Muscle layer of duodenum (tissue), 2 donors: ENCODE data around the gene KCNC3.

ENCODE experiments used
- H3K27ac ChIP-seq: one replicate; pipeline ENCODE4 v1.7.0; 2013; ENCODE audit warnings: mild to moderate bottlenecking, low read length
- H3K27me3 ChIP-seq: one replicate; pipeline ENCODE4 v1.7.0; 2013; ENCODE audit warnings: low read depth, mild to moderate bottlenecking, control low read depth, low read length
- H3K36me3 ChIP-seq, 2 donors: one replicate each; pipeline ENCODE4 v1.7.0; 2013; ENCODE audit warnings: low read length in 2 of 2, control low read depth in 1 of 2, mild to moderate bottlenecking in 1 of 2; ENCODE audit not compliant: insufficient read depth in 2 of 2, control insufficient read depth in 1 of 2
- H3K4me1 ChIP-seq, 2 donors: one replicate each; pipeline ENCODE4 v1.7.0; 2013; ENCODE audit warnings: low read length in 2 of 2, mild to moderate bottlenecking in 2 of 2, control low read depth in 1 of 2, moderate library complexity in 1 of 2; ENCODE audit not compliant: insufficient read depth in 2 of 2, control insufficient read depth in 1 of 2
- H3K4me3 ChIP-seq, 2 donors: one replicate each; pipeline ENCODE4 v1.7.0; 2013; ENCODE audit warnings: low read length in 2 of 2, low read depth in 1 of 2, mild to moderate bottlenecking in 1 of 2
- H3K9me3 ChIP-seq, 2 donors: one replicate each; pipeline ENCODE4 v1.7.0; 2013; ENCODE audit warnings: low read length in 2 of 2, control low read depth in 1 of 2, mild to moderate bottlenecking in 1 of 2; ENCODE audit not compliant: control insufficient read depth in 1 of 2
- donor health status: healthy.

Gene KCNC3

DNA sequence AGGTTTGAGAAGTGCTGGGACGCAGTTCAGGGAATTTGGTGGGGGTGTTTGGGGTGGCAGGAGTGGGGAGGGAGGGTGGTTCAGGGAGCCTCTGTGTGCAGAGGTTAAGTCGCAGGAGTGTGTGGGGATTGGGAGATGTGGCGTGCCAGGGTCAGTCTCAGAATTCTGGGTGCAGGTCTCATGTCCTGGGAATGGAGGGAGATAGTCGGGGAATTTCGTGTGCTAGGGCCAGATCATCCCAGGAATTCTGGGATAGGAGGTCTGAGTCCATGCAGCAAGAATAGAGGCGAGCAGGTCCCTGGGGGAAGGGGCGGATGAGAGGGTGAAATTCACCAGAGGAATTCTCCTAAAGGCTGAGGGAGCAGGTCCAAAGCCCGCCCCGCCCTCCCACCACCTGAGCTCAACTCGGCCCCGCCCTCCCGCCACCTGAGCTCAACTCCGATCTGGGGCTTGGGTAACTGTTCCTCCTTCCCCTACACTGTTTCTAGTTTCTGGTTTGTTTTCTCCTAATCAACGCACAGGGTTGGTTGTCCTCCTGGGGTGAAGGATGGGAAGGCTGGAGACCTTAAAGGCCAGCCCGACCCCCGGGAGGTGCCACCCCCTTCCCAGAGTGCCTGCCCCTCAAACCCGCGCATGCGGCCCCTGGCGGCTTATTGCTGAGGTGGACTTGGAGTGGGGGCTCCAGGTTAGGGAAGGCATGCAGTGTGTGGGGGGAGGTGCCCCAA, 15.2 kb downstream of the KCNC3 start:
- Histone ChIP-seq H3K9me3 (no peaks in the 10 kb centered on the region), H3K27me3 (peaks cover 15% of the 10 kb centered on the region), H3K4me1 (no peaks in the 10 kb centered on the region), H3K27ac (no peak overlapping the region), H3K4me3 (no peak overlapping the region), H3K36me3 (no peaks in the 10 kb centered on the region)

DNA sequence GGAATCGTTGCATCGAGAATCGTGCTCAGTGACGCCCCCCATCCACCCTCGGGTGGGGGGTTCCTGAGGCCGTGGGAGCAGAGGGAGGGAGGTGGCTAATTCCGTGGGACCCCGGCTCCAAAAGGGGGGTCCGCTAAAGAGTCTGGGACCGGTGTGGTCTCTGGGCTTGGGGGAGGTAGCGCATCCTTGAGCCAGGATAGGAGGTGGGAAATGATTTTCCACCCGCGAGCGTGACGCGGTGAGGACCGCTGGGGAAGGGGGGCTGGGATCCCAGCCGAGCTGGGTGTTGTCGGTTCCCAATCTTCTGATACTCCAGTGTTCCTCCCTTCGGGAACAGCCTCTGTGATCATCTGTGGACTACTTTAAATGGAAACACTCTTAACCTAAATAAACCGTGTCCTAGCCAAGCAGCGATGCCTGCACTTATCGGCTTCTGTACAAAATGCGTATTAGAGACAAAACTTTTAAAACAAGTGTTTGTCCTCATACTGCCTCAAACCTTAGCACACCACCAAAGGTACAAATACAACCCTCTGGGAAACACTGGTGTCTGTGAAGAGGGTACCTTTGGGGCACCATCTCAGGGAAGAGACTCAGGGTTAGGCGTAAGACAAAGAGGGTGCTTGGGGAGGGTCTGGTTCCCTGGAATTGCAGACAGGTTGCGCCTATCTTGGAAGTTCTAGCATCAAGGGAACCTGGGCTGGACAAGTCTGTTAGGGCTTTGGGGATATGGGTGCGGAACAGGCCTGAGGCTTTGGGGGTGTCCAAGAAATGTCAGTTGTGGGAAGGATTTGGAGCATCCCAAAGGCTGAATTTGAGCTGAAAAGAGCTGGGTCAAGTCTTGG, 16.0 kb downstream of the KCNC3 start:
- H3K27me3 ChIP-seq = peaks cover 15% of the 10 kb centered on the region
- H3K36me3 ChIP-seq = no peaks in the 10 kb centered on the region
- H3K4me1 ChIP-seq = no peaks in the 10 kb centered on the region
- H3K9me3 ChIP-seq = peaks cover 0 to 3% of the 10 kb centered on the region in 2 donors
- H3K4me3 ChIP-seq = no peak overlapping the region
- no peak overlapping the region for H3K27ac ChIP-seq

DNA sequence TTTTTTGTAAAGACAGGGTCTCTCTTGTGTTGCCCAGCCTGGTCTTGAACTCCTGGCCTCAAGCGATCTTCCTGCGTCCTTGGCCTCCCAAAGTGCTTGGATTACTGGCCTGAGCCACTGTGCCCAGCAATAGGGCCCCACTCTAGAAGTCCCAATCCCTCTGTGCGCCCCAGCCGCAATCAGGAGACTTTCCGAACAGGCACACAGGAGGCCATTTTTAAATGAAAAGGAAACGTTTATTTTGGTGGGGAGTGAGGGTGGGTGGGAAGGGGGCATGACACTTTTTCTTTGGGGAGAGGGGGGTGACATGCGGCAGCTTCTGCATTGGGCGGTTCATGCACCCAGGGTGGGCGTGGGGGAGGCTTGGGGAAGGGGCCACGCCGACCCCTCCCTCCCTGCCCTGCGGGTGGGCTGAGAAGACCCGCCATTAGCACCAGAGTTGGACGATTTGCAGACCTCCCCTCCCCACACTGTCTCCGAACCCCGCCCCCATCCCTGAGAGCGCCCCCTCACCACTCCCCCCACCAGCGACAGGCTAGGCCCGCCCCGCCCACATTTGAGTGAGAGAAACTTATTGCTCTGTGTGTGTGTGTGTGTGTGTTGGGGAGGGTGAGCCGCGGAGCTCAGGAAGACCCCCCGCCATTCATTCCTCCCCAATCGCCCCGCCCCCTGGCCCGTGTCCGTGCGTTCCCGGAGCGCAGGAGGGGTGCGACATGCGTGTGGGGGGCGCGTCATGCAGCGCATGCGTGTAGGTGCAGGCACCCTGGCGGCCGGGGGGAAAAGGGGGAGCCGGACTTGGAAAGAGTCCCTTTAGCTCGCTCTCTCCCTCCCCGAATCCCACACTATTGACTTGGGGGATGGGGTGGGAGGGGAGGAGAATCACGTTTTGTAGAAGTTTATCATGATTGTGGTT, 17.2 kb downstream of the KCNC3 start:
- H3K27me3 ChIP-seq = peaks cover 15% of the 10 kb centered on the region

DNA sequence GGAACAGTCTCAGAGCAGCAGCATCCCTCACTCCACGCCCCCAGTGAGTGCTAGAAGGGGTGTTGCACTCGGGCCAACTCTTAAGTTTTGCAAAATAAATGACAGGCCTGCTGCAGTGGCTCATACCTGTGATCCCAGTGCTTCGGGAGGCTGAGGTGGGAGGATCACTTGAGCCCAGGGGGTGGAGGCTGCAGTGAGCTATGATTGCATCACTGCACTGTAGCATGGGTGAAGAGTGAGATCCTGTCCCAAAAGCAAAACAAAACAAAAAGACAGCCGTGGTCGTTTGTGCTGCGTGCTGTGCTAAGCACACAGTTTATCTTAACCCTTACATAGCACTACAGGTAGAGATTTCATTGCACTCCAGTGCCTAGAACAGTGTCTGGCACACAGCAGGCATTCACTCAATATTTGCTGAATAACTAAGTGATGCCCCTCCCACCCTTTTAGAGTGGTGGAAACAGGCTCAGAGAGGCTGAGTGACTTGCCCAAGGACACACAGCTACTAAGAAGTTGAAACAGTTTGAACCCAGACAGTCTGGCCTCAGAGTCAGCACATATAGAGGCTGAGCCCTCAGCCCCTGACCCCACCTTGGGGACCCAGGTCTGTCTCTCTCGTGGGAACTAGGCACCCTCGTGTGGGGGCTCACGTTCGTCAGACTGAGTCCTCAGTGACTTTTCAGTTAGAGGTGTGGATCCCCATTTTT, 18.3 kb downstream of the KCNC3 start:
- no peak overlapping the region for H3K27ac ChIP-seq
- no peaks in the 10 kb centered on the region for H3K4me1 ChIP-seq
- H3K9me3 ChIP-seq = peaks cover 0 to 17% of the 10 kb centered on the region in 2 donors
- H3K36me3 ChIP-seq = no peaks in the 10 kb centered on the region
- H3K4me3 ChIP-seq = no peak overlapping the region
- peaks cover 13% of the 10 kb centered on the region for H3K27me3 ChIP-seq

More for the DNA sequence above, 17.2 kb downstream of the KCNC3 start:
- Histone ChIP-seq H3K9me3 (peaks cover 0 to 15% of the 10 kb centered on the region in 2 donors), H3K4me1 (no peaks in the 10 kb centered on the region), H3K4me3 (no peak overlapping the region), H3K36me3 (no peaks in the 10 kb centered on the region), H3K27ac (no peak overlapping the region)

DNA sequence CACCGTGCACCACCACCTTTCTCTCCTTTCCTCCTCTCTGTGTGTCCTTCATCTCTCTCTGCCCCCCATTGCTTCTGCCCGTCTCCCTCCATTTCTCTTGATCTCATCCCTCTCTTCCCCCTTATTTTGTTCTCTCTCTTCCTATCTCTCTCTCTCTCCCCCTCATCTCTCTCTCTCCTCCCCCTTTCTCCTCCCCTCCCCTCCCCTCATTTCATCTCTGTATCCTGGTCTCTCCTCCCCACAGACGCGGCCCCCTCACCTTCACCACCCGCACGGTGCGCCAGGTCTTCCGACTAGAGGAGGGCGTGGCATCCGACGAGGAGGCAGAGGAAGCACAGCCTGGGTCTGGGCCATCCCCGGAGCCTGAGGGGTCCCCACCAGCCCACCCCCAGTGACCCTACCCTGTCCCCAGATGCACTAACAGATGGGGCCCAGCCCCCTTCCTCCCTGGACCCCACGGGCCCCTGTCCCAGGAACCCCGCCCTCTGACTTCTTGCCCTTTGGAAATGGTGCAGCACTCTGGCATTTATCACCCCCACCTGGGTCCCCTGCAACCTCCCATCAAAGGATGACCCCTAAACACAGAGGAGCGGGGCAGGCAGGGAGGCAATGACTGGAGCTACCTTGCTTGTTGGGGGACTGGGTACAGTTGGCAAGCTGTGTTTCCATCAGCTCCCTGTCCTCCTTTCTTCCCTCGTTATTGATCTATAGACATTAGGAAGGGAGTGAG, 19.6 kb downstream of the KCNC3 start:
- Histone ChIP-seq H3K9me3 (peaks cover 0 to 17% of the 10 kb centered on the region in 2 donors), H3K4me3 (no peak overlapping the region), H3K4me1 (no peaks in the 10 kb centered on the region), H3K27ac (no peak overlapping the region), H3K27me3 (peaks cover 7% of the 10 kb centered on the region), H3K36me3 (no peaks in the 10 kb centered on the region)

DNA sequence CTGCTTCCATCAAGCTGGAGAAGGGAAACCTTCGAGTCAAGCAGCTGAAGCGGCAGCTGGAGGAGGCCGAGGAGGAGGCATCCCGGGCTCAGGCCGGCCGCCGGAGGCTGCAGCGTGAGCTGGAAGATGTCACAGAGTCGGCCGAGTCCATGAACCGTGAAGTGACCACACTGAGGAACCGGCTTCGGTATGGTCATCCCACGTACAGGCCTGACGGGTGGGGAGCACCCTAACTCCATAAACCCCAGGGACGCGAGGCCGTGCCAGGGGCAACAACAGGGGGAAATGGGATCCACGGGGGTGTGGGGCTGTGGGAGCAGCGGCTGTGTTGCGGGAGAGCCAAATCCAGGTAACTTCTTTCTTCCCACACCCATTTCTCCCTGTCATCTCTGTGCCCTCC, 20.2 kb downstream of the KCNC3 start:
- H3K4me1 ChIP-seq = no peaks in the 10 kb centered on the region
- H3K27ac ChIP-seq = no peak overlapping the region
- H3K4me3 ChIP-seq = no peak overlapping the region
- no peaks in the 10 kb centered on the region for H3K36me3 ChIP-seq
- H3K27me3 ChIP-seq = peaks cover 7% of the 10 kb centered on the region
- peaks cover 0 to 17% of the 10 kb centered on the region in 2 donors for H3K9me3 ChIP-seq

DNA sequence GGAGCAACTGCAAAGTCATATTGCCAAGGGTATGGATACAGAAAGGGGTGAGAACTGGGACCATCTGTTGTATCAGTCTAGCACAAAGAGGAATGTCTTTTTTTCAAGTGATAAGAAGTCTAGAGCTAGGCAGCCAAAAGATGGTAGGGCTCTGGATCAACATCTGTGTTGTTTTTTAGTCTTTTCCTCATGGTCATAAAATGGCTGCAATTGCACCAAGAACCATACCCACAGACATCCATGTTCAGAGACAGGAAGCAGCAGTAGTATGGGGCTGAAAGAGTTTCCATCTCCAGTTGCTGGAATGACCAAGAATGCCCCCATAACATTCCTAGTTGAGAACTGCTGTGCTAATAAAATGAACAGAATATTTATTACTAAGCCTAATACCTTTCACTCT, 25.6 kb downstream of the KCNC3 start:
- Histone ChIP-seq H3K27me3 (no peaks in the 10 kb centered on the region), H3K9me3 (peaks cover 7 to 17% of the 10 kb centered on the region in 2 donors), H3K4me1 (no peaks in the 10 kb centered on the region), H3K27ac (no peak overlapping the region), H3K4me3 (no peak overlapping the region), H3K36me3 (no peaks in the 10 kb centered on the region)

DNA sequence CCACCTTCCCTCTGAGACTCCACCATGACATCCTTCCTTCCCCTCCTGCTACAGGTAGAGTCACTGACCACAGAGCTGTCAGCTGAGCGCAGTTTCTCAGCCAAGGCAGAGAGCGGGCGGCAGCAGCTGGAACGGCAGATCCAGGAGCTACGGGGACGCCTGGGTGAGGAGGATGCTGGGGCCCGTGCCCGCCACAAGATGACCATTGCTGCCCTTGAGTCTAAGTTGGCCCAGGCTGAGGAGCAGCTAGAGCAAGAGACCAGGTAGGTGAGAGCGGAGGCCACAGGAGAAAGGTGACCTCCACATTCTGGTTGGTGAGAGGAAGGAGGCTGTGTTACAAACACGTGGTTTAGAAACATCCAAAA, 27.6 kb downstream of the KCNC3 start:
- no peaks in the 10 kb centered on the region for H3K4me1 ChIP-seq
- no peaks in the 10 kb centered on the region for H3K27me3 ChIP-seq
- no peak overlapping the region for H3K4me3 ChIP-seq
- H3K36me3 ChIP-seq = no peaks in the 10 kb centered on the region
- peaks cover 0 to 7% of the 10 kb centered on the region in 2 donors for H3K9me3 ChIP-seq
- no peak overlapping the region for H3K27ac ChIP-seq

DNA sequence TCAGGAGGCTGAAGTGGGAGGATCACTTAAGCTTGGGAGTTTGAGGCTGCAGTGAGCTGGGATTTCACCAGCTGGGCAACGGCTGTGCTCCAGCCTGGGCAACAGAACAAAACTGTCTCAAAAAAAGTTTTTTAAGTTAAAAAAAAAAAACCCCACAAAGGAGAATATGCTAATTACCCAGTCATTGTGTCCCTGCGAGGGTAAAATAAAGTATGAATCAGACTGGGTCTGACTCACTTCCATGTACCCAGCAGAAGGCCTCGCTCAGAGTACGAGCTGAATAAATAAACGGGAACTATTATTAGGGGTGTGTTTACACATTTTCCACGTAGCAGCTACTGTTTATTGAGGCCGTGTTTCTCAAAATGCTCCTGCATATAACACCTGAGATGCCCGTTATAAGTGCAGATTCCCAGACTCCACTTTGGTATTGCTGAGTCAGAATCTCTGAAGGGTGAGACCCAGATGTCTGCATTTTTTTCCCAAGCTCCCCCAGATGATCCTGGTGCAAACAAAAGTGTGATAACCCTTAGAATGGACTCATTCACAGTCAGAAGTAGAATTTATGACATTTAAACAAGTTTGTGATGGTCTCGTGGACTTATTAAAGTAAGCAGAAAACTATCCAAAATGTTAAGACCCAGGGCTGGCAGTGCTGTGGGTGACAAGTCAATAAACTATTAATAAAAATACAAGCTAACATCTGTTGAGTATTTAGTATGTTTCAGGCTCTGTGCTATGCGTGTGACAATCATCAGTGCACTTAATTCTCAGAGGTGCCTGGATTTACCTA, 28.2 kb downstream of the KCNC3 start:
- no peaks in the 10 kb centered on the region for H3K4me1 ChIP-seq
- H3K4me3 ChIP-seq = no peak overlapping the region
- no peak overlapping the region for H3K27ac ChIP-seq
- no peaks in the 10 kb centered on the region for H3K27me3 ChIP-seq
- H3K36me3 ChIP-seq = no peaks in the 10 kb centered on the region
- peaks cover 0 to 7% of the 10 kb centered on the region in 2 donors for H3K9me3 ChIP-seq

DNA sequence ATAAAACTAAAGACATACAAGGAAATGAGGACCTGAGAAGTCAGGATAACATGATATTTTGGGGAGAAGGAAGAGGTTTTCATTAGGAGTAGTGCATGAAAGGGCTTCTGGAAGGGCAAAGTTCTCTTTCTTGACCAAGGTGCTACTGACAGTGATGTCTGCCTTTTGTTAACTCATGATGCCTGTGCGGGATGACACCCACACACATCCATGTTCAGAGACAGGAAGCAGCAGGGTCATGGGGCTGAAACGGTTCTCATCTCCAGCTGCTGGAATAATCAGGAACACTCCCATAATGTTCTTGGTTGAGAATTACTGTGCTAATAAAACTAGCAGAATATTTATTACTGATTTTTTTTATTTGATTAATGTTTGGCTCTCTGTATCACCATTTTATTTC, 29.1 kb downstream of the KCNC3 start:
- Histone ChIP-seq H3K9me3 (peaks cover 0 to 7% of the 10 kb centered on the region in 2 donors), H3K4me1 (no peaks in the 10 kb centered on the region), H3K4me3 (no peak overlapping the region), H3K27ac (no peak overlapping the region), H3K27me3 (no peaks in the 10 kb centered on the region), H3K36me3 (no peaks in the 10 kb centered on the region)
